Natural killer cell (primary cell): ENCODE measurements around the gene OR10C1. TPM values are rescaled to one million over a fixed set of nuclear protein-coding genes. Genes with fewer than 3 reads are reported as not detected.

Experiments used
- ATAC-seq, 3 donors: fragments of 150-1000 bp in 2 of 3; fragments of 200-7000 bp in 1 of 3; cut with Tn5 transposase; 1 replicate in 1 of 3; 2 replicates in 2 of 3; pipeline ENCODE4 v1.10.0; 2021; ENCODE audit warnings: mild to moderate bottlenecking in 2 of 3, moderate library complexity in 2 of 3
- DNase-seq, 2 donors: peaks; one replicate each; pipeline versions ENCODE4 v3.0.0 to v3.0.0-alpha.2; 2013 to 2021; ENCODE audit warnings: mixed read lengths in 1 of 2
- H3K27ac ChIP-seq: one replicate; pipeline ENCODE4 v1.5.1; 2013; ENCODE audit warnings: mild to moderate bottlenecking, low read length
- H3K27me3 ChIP-seq: one replicate; pipeline ENCODE4 v1.6.1; 2013; ENCODE audit warnings: low read length; ENCODE audit not compliant: control insufficient read depth, insufficient read depth
- H3K36me3 ChIP-seq: one replicate; pipeline ENCODE4 v1.6.1; 2013; ENCODE audit warnings: low read length; ENCODE audit not compliant: control insufficient read depth, insufficient read depth
- H3K4me1 ChIP-seq: one replicate; pipeline ENCODE4 v1.6.1; 2013; ENCODE audit warnings: low read length; ENCODE audit not compliant: control insufficient read depth, insufficient read depth
- H3K4me3 ChIP-seq: one replicate; pipeline ENCODE4 v1.5.1; 2013; ENCODE audit warnings: low read length
- H3K9me3 ChIP-seq: one replicate; pipeline ENCODE4 v1.6.1; 2013; ENCODE audit warnings: low read length; ENCODE audit not compliant: control insufficient read depth, insufficient read depth
- H3K27ac Mint-ChIP-seq, 2 donors: one replicate each; pipeline ENCODE4 v1.8.0; 2022; ENCODE audit warnings: mild to moderate bottlenecking in 2 of 2, mixed read lengths in 2 of 2, moderate library complexity in 1 of 2
- H3K27me3 Mint-ChIP-seq, 2 donors: one replicate each; pipeline ENCODE4 v1.8.0; 2022; ENCODE audit warnings: low read depth in 2 of 2, mixed read lengths in 2 of 2
- H3K36me3 Mint-ChIP-seq: one replicate; pipeline ENCODE4 v1.8.0; 2022; ENCODE audit warnings: mixed read lengths
- H3K4me1 Mint-ChIP-seq, 2 donors: one replicate each; pipeline ENCODE4 v1.8.0; 2022; ENCODE audit warnings: mixed read lengths in 2 of 2
- H3K4me3 Mint-ChIP-seq: one replicate; pipeline ENCODE4 v1.8.0; 2022; ENCODE audit warnings: mild to moderate bottlenecking, moderate library complexity, mixed read lengths
- H3K9me3 Mint-ChIP-seq, 2 donors: one replicate each; pipeline ENCODE4 v1.8.0; 2022; ENCODE audit warnings: mixed read lengths in 2 of 2
- WGBS: methylation state at CpG from one replicate; pipeline ENCODE4 v1.1.7; 2013; ENCODE audit warnings: missing lambda C conversion rate; ENCODE audit not compliant: insufficient coverage; 5-methylcytosine and 5-hydroxymethylcytosine counted together
- intact Hi-C: fragments of 100-400 bp; cut with micrococcal nuclease; formaldehyde crosslinking; loops from one replicate; pipeline ENCODE4 v1.14.2; 2022
- total RNA-seq, 4 donors: library from RNA; stranded (reverse); fragments of 120-200 nt in 1 of 4; gene quantifications; one replicate each; pipeline versions ENCODE4 v1.2.3 to v1.2.4, GENCODE V29; 2013 to 2022
- TF ChIP-seq, protein P1 (sequence below): fragments of 200-600 bp; IDR thresholded peaks from one replicate; pipeline ENCODE4 v1.8.0; 2022; ENCODE audit warnings: antibody characterized with exemption

The OR10C1 gene
- total RNA-seq, 3 donors from 2014 or later (not counting 1 experiment from before 2014, with no cell fraction given) = not detected

DNA sequence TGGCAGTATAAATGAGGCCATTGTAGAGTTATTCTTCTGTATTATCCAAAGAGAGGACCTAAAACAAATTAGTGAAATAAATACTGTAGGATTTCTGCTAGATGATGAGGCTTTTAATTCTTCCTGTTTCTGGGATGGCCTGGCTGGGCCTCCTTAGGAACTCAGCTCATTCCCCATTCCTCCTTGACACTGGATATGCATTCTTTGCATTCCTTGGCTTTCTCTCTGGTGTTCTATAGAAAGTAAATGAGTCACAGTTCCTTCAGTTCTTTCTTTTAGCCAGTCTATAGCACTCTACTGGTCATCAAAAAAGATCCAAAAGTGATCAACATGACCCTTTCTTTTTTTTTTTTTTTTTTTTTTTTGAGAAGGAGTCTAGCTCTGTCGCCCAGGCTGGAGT, 8.6 kb downstream of the OR10C1 start:
- TF ChIP-seq, protein P1, sequence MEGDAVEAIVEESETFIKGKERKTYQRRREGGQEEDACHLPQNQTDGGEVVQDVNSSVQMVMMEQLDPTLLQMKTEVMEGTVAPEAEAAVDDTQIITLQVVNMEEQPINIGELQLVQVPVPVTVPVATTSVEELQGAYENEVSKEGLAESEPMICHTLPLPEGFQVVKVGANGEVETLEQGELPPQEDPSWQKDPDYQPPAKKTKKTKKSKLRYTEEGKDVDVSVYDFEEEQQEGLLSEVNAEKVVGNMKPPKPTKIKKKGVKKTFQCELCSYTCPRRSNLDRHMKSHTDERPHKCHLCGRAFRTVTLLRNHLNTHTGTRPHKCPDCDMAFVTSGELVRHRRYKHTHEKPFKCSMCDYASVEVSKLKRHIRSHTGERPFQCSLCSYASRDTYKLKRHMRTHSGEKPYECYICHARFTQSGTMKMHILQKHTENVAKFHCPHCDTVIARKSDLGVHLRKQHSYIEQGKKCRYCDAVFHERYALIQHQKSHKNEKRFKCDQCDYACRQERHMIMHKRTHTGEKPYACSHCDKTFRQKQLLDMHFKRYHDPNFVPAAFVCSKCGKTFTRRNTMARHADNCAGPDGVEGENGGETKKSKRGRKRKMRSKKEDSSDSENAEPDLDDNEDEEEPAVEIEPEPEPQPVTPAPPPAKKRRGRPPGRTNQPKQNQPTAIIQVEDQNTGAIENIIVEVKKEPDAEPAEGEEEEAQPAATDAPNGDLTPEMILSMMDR = no peak
- no peaks in the 10 kb centered on the region for H3K36me3 ChIP-seq
- H3K4me3 ChIP-seq = no peak overlapping the region
- peaks cover 14 to 25% of the 10 kb centered on the region in 2 donors for H3K27me3 Mint-ChIP-seq
- 86% methylated on average over 1 of the region's 1 CpG for WGBS
- no peak for ATAC-seq
- H3K9me3 Mint-ChIP-seq = peaks cover 0 to 5% of the 10 kb centered on the region in 2 donors
- peaks cover 8% of the 10 kb centered on the region for H3K27me3 ChIP-seq
- no peak overlapping the region for H3K4me3 Mint-ChIP-seq
- H3K9me3 ChIP-seq = no peaks in the 10 kb centered on the region
- no peaks in the 10 kb centered on the region for H3K4me1 ChIP-seq
- no peaks in the 10 kb centered on the region for H3K36me3 Mint-ChIP-seq
- no peak overlapping the region for H3K27ac Mint-ChIP-seq
- no peak overlapping the region for H3K27ac ChIP-seq
- no peaks in the 10 kb centered on the region for H3K4me1 Mint-ChIP-seq
- DNase-seq = no peak
- intact Hi-C loops = no loop called here

DNA sequence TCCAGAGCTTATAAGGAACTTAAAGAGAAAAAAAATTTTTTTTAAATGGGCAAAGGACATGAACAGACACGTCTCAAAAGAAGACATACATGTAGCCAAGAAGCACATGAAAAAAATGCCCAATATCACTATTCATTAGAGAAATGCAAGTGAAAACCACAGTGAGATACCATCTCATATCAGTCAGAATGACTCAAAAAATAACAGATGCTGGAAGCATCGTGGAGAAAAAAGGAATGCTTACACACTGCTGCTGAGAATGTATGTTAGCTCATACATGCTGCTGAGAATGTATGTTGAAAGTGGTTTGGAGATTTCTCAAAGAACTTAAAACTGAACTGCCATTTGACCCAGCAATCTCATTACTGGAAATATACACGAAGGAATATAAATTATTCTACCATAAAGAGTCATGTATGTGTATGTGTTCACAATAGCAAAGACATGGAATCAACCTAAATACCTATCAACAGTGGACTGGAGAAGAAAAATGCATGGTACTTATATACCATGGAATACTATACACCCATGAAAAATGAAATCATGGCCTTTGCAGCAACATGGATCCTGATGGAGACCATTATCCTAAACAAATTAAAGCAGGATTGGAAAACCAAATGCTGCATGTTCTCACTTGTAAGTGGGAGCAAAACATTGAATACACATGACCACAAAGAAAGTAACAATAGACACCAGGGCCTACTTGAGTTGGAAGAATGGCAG, 12.5 kb downstream of the OR10C1 start:
- H3K27me3 ChIP-seq = peaks cover 8% of the 10 kb centered on the region
- no peak overlapping the region for H3K27ac Mint-ChIP-seq
- no peak overlapping the region for H3K4me3 Mint-ChIP-seq
- no peaks in the 10 kb centered on the region for H3K36me3 Mint-ChIP-seq
- WGBS = 71% methylated on average over 2 of the region's 3 CpGs
- no peaks in the 10 kb centered on the region for H3K9me3 ChIP-seq
- no peak for ATAC-seq
- H3K4me3 ChIP-seq = no peak overlapping the region
- peaks cover 0 to 5% of the 10 kb centered on the region in 2 donors for H3K9me3 Mint-ChIP-seq
- peaks cover 6 to 25% of the 10 kb centered on the region in 2 donors for H3K27me3 Mint-ChIP-seq
- no peaks in the 10 kb centered on the region for H3K4me1 ChIP-seq
- intact Hi-C loops = no loop called here
- TF ChIP-seq, protein P1 = no peak
- no peaks in the 10 kb centered on the region for H3K4me1 Mint-ChIP-seq
- H3K36me3 ChIP-seq = no peaks in the 10 kb centered on the region
- no peak for DNase-seq
- H3K27ac ChIP-seq = no peak overlapping the region

DNA sequence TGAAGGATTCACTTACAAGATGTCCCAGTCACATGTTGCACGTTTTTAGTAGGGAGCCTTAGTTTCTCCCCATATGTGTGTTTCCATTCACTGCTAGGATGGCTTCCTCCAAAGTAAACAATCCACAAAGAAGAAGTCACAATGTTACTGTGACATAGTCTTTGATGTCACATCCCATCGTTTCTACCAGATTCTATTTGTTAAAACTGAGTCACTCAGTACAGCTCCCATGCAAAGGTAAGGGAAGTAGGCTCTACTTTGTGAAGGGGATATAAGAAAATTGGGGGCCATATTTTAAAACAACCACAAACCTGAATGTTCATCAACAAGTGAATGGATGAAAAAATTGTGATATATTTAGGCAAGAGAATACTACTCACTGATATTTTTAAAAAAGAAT, 17.9 kb downstream of the OR10C1 start, which contains the start of the genes OR11A1 and OR2H1:
Gene OR11A1, minus strand, starts transcription at position 101 of the 400 bp plus-strand sequence. CDS start 29,430 bp downstream, outside the sequence.
Gene OR2H1, plus strand, starts transcription at position 185 of the 400 bp plus-strand sequence. CDS start 4,615 bp downstream, outside the sequence.
- Mint-ChIP-seq H3K36me3 (no peaks in the 10 kb centered on the region), H3K27ac (no peak within 1 kb of the TSS), H3K4me3 (no peak within 1 kb of the TSS), H3K27me3 (peaks cover 9 to 23% of the 10 kb centered on the region in 2 donors), H3K4me1 (no peaks in the 10 kb centered on the region), H3K9me3 (no peaks in the 10 kb centered on the region)
- intact Hi-C loops = no loop called here
- Histone ChIP-seq H3K36me3 (no peaks in the 10 kb centered on the region), H3K9me3 (no peaks in the 10 kb centered on the region), H3K4me1 (no peaks in the 10 kb centered on the region), H3K27ac (no peak within 1 kb of the TSS), H3K4me3 (no peak within 1 kb of the TSS), H3K27me3 (no peaks in the 10 kb centered on the region)
- TF ChIP-seq, protein P1 = no peak
- ATAC-seq = no peak
- DNase-seq = no peak
- WGBS = 91% methylated on average over 2 of the region's 2 CpGs
